Measurements from ENCODE around the gene TEAD2. TPM values are rescaled to one million over a fixed set of nuclear protein-coding genes. Genes with fewer than 3 reads are reported as not detected.
"Not testable (repeated sequence)": the region's sequence is repeated elsewhere in the genome, so short reads cannot be mapped to it uniquely, and the experiment has no call there.

TEAD2 gene
- total RNA-seq, 1 donor from 2014 or later = 58.2 TPM

DNA sequence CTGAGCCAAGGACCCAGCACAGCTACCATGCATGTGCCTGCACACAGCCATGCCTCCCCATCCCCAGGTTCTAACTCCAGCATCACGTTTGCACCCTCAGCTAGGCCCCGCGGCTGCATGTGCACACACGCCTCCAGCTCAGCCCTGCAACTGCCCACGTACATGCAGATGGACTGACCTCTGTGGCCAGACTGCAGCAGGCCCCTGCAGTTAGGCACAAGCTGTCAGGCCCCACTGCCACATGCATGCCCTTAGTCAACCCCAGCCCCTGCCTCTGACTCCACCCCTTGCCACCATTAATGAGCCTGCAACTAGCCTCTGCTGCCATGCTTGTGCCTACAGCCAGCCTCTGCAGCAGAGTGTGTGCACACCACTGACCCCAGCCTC is 60.4 kb downstream of the TEAD2 start:
- Histone ChIP-seq H3K4me1 (ENCODE audit: insufficient read depth, low read length) (no peaks in the 10 kb centered on the region), H3K4me2 (ENCODE audit: low read length) (no peak overlapping the region), H2AFZ (ENCODE audit: low read depth, low read length) (no peak overlapping the region), H3K79me2 (ENCODE audit: insufficient read depth, low read length) (no peaks in the 10 kb centered on the region), H4K20me1 (ENCODE audit: insufficient read depth, low read length) (no peaks in the 10 kb centered on the region), H3K9me3 (ENCODE audit: insufficient read depth, low read depth, low read length) (no peaks in the 10 kb centered on the region), H3K27me3 (ENCODE audit: insufficient read depth, low read length) (no peaks in the 10 kb centered on the region), H3K4me3 (ENCODE audit: insufficient read depth, low read depth, low read length) (no peak overlapping the region), H3K36me3 (ENCODE audit: insufficient read depth, low read length) (no peaks in the 10 kb centered on the region), H3K9ac (ENCODE audit: low read length) (no peak overlapping the region), H3K27ac (ENCODE audit: low read depth, low read length) (no peak overlapping the region)
- Mint-ChIP-seq H3K4me1 (ENCODE audit: low read depth, unreplicated experiment) (no peaks in the 10 kb centered on the region), H3K4me3 (ENCODE audit: unreplicated experiment) (no peak overlapping the region), H3K36me3 (ENCODE audit: low read depth, unreplicated experiment) (peaks cover 19% of the 10 kb centered on the region), H3K9me3 (ENCODE audit: unreplicated experiment) (peaks cover 12% of the 10 kb centered on the region), H3K27me3 (ENCODE audit: low read depth, unreplicated experiment) (no peaks in the 10 kb centered on the region), H3K27ac (ENCODE audit: unreplicated experiment) (no peak overlapping the region)
- TF ChIP-seq EZH2 (IDR thresholded peaks at IDR 0.05; ENCODE audit: insufficient read depth, low read length) = no peak
- no peak for DNase-seq (ENCODE audit: low read depth)
- no peak for FAIRE-seq

- Histone ChIP-seq H3K4me2 (ENCODE audit: low read length) (peak overlapping the region; percentile 79), H3K27me3 (ENCODE audit: insufficient read depth, low read length) (no peaks in the 10 kb centered on the region), H3K27ac (ENCODE audit: low read depth, low read length) (no peak overlapping the region), H3K36me3 (ENCODE audit: insufficient read depth, low read length) (no peaks in the 10 kb centered on the region), H3K79me2 (ENCODE audit: insufficient read depth, low read length) (no peaks in the 10 kb centered on the region), H3K4me1 (ENCODE audit: insufficient read depth, low read length) (no peaks in the 10 kb centered on the region), H3K9me3 (ENCODE audit: insufficient read depth, low read depth, low read length) (no peaks in the 10 kb centered on the region), H2AFZ (ENCODE audit: low read depth, low read length) (peak overlapping the region; percentile 56), H3K4me3 (ENCODE audit: insufficient read depth, low read depth, low read length) (no peak overlapping the region), H4K20me1 (ENCODE audit: insufficient read depth, low read length) (no peaks in the 10 kb centered on the region), H3K9ac (ENCODE audit: low read length) (no peak overlapping the region)
- H3K9me3 Mint-ChIP-seq (ENCODE audit: unreplicated experiment) = peaks cover 12% of the 10 kb centered on the region
- DNase-seq (ENCODE audit: low read depth) (peak; percentile 18), FAIRE-seq (no peak)
- TF ChIP-seq EZH2 (IDR thresholded peaks at IDR 0.05; ENCODE audit: insufficient read depth, low read length) (no peak), CTCF (IDR thresholded peaks at IDR 0.05; ENCODE audit: insufficient read depth, low read depth, low read length) (peak; percentile 79)
- no peak overlapping the region for H3K4me3 Mint-ChIP-seq (ENCODE audit: unreplicated experiment)
- H3K4me1 Mint-ChIP-seq (ENCODE audit: low read depth, unreplicated experiment) = no peaks in the 10 kb centered on the region
- no peaks in the 10 kb centered on the region for H3K27me3 Mint-ChIP-seq (ENCODE audit: low read depth, unreplicated experiment)
- H3K27ac Mint-ChIP-seq (ENCODE audit: unreplicated experiment) = no peak overlapping the region
- peaks cover 19% of the 10 kb centered on the region for H3K36me3 Mint-ChIP-seq (ENCODE audit: low read depth, unreplicated experiment)
Measured at GRCh38 chr19:49301165-49301865, 60.9 kb downstream of the TEAD2 start.

- H3K4me1 Mint-ChIP-seq (ENCODE audit: low read depth, unreplicated experiment); H3K36me3 ChIP-seq (ENCODE audit: insufficient read depth, low read length); H2AFZ ChIP-seq (ENCODE audit: low read depth, low read length); H3K27me3 Mint-ChIP-seq (ENCODE audit: low read depth, unreplicated experiment); FAIRE-seq; H3K27ac Mint-ChIP-seq (ENCODE audit: unreplicated experiment); DNase-seq (ENCODE audit: low read depth); H3K9me3 Mint-ChIP-seq (ENCODE audit: unreplicated experiment); H3K79me2 ChIP-seq (ENCODE audit: insufficient read depth, low read length); H3K4me1 ChIP-seq (ENCODE audit: insufficient read depth, low read length); H3K4me3 ChIP-seq (ENCODE audit: insufficient read depth, low read depth, low read length); H3K27me3 ChIP-seq (ENCODE audit: insufficient read depth, low read length); H3K4me2 ChIP-seq (ENCODE audit: low read length); H3K9me3 ChIP-seq (ENCODE audit: insufficient read depth, low read depth, low read length); H3K27ac ChIP-seq (ENCODE audit: low read depth, low read length); H3K36me3 Mint-ChIP-seq (ENCODE audit: low read depth, unreplicated experiment); H3K4me3 Mint-ChIP-seq (ENCODE audit: unreplicated experiment); H4K20me1 ChIP-seq (ENCODE audit: insufficient read depth, low read length); H3K9ac ChIP-seq (ENCODE audit: low read length): not testable (repeated sequence)
Measured at GRCh38 chr19:49298653-49299052, 63.6 kb downstream of the TEAD2 start.
